Transverse colon (tissue), 4 donors: ENCODE results near the gene ARMCX4. TPM values are rescaled to one million over a fixed set of nuclear protein-coding genes. Genes with fewer than 3 reads are reported as not detected.

Experiments
- DNase-seq: peaks from one replicate; pipeline ENCODE4 v3.0.0-alpha.2; 2019
- H3K27ac ChIP-seq, 4 donors: fragments of 200-600 bp; sonication (generic); 2 replicates each; pipeline ENCODE4 v1.5.1; 2016 to 2018; ENCODE audit warnings: inconsistent platforms in 4 of 4
- H3K27me3 ChIP-seq: fragments of 200-600 bp; sonication (generic); 2 replicates; pipeline ENCODE4 v1.5.1; 2017; ENCODE audit warnings: inconsistent platforms
- H3K36me3 ChIP-seq, 4 donors: fragments of 200-600 bp; sonication (generic); 2 replicates each; pipeline ENCODE4 v1.5.1; 2017 to 2019; ENCODE audit warnings: inconsistent platforms in 4 of 4
- H3K4me1 ChIP-seq, 4 donors: fragments of 200-600 bp; sonication (generic); 2 replicates each; pipeline ENCODE4 v1.5.1; 2017 to 2020; ENCODE audit warnings: inconsistent platforms in 4 of 4
- H3K4me3 ChIP-seq, 4 donors: fragments of 200-600 bp; sonication (generic); 1 replicate in 1 of 4; 2 replicates in 3 of 4; pipeline versions ENCODE4 v1.5.1 to v1.6.1; 2017 to 2019; ENCODE audit warnings: inconsistent platforms in 4 of 4
- H3K9me3 ChIP-seq, 2 donors: fragments of 200-600 bp; sonication (generic); 2 replicates each; pipeline ENCODE4 v1.5.1; 2017 to 2019; ENCODE audit warnings: inconsistent platforms in 2 of 2
- EP300 ChIP-seq: sonication (generic); formaldehyde crosslinking; IDR thresholded peaks from one replicate; pipeline ENCODE4 v1.6.1; 2017; ENCODE audit warnings: antibody characterized with exemption, low read depth
- POLR2A ChIP-seq: fragments of 450-650 bp; IDR thresholded peaks from one replicate; pipeline ENCODE4 v1.6.1; 2016; ENCODE audit warnings: antibody characterized with exemption, mild to moderate bottlenecking, moderate library complexity
- POLR2AphosphoS5 ChIP-seq, 3 donors: sonication (generic); formaldehyde crosslinking; IDR thresholded peaks; one replicate each; pipeline ENCODE4 v1.6.1; 2016; ENCODE audit warnings: antibody characterized with exemption in 3 of 3
- WGBS, 2 donors: methylation state at CpG; one replicate each; pipeline ENCODE4 v1.1.5; 2018; ENCODE audit warnings: low coverage in 1 of 2; 5-methylcytosine and 5-hydroxymethylcytosine counted together
- in situ Hi-C, 4 donors: fragments of 200-750 bp; cut with MboI; loops; one replicate each; pipeline versions ENCODE4 v1.15.0 to v1.15.1; 2017; ENCODE audit warnings: low sequenced_read_pairs in 3 of 4, low pct_ligation_motif_present in 1 of 4, low pct_unique_long_range_greater_than_20kb in 1 of 4
- intact Hi-C: fragments of 100-400 bp; cut with DNase I; formaldehyde crosslinking; loops from one replicate; pipeline ENCODE4 v1.15.1; 2023; ENCODE audit warnings: low total_unique reads
- total RNA-seq, 4 donors: library from RNA; depleted of rRNA; stranded (reverse); fragments of >200 nt; gene quantifications; one replicate each; pipeline ENCODE4 v1.1.0, GENCODE V29; 2016
- TF ChIP-seq, protein P1 (sequence below), 5 experiments: fragments of 200-600 bp in 3 of 5; fragments of 450-650 bp in 2 of 5; sonication (generic) in 3 of 5; IDR thresholded peaks; 1 replicate in 2 of 5; 2 replicates in 3 of 5; pipeline ENCODE4 v1.5.1; 2016 to 2017; ENCODE audit warnings: antibody characterized with exemption in 5 of 5, inconsistent platforms in 3 of 5, mild to moderate bottlenecking in 2 of 5, moderate library complexity in 1 of 5

ARMCX4 gene
- total RNA-seq, 4 donors from 2014 or later: 3.8 to 41.5 (median 10.6) TPM

DNA sequence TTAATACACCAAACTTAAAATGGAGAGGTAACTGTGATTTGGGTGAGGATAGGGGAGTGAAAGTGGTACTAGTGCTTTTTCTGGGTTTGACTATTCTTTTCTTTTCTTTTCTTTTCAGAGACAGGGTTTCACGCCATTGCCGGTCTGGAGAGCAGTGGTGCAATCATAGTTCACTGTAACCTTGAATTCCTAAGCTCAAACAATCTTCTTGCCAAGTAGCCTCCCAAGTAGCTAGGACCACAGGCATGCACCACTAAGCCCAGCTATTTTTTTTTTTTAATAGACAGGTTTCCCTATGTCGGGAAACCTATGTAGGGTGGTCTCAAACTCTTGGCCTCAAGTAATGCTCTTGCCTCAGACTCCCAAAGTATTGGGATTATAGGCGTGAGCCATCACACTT is 3.0 kb upstream of the ARMCX4 start:
- in situ Hi-C loops: no loop called here

DNA sequence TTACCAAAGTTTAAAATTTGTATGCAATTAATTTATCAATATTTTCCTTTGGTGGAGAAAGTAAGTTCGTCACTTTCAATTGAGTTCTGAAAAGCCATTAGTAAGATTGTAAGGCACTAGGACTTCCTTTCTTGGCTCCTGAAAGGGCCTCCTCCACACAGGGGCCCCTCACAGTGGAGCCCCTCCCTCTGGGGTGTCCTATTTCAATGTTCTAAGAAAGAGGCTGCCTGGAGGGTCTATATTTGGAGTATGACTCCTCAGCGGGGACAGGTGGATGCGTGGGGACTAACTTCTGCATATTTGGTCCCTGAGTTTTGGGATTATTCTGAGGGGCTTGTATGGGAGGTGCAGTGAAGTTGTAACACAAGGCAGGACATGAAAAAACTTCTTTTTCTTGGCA is 1.6 kb upstream of the ARMCX4 start:
- Histone ChIP-seq H3K4me3 (no peak overlapping the region), H3K27ac (no peak overlapping the region), H3K36me3 (no peaks in the 10 kb centered on the region), H3K9me3 (no peaks in the 10 kb centered on the region), H3K4me1 (no peaks in the 10 kb centered on the region), H3K27me3 (no peaks in the 10 kb centered on the region)
- in situ Hi-C loops (no loop called here), intact Hi-C loops (no loop called here)
- DNase-seq: no peak
- 61% methylated on average over 3 of the region's 3 CpGs; no CpG with 5 or more reads in 1 of the 2 donors for WGBS, 2 donors
- TF ChIP-seq POLR2A: no peak
- TF ChIP-seq, protein P1, sequence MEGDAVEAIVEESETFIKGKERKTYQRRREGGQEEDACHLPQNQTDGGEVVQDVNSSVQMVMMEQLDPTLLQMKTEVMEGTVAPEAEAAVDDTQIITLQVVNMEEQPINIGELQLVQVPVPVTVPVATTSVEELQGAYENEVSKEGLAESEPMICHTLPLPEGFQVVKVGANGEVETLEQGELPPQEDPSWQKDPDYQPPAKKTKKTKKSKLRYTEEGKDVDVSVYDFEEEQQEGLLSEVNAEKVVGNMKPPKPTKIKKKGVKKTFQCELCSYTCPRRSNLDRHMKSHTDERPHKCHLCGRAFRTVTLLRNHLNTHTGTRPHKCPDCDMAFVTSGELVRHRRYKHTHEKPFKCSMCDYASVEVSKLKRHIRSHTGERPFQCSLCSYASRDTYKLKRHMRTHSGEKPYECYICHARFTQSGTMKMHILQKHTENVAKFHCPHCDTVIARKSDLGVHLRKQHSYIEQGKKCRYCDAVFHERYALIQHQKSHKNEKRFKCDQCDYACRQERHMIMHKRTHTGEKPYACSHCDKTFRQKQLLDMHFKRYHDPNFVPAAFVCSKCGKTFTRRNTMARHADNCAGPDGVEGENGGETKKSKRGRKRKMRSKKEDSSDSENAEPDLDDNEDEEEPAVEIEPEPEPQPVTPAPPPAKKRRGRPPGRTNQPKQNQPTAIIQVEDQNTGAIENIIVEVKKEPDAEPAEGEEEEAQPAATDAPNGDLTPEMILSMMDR (IDR thresholded peaks at IDR 0.05): no peak
- TF ChIP-seq EP300: no peak
- no peak for TF ChIP-seq POLR2AphosphoS5 (IDR thresholded peaks at IDR 0.05)

More for the DNA sequence above, 3.0 kb upstream of the ARMCX4 start:
- Histone ChIP-seq H3K9me3 (no peaks in the 10 kb centered on the region), H3K27ac (no peak overlapping the region), H3K36me3 (no peaks in the 10 kb centered on the region), H3K27me3 (no peaks in the 10 kb centered on the region), H3K4me1 (no peaks in the 10 kb centered on the region), H3K4me3 (no peak overlapping the region)
- WGBS, 2 donors: 64% methylated on average over 4 of the region's 4 CpGs; no CpG with 5 or more reads in 1 of the 2 donors
- no peak for DNase-seq
- intact Hi-C loops: no loop called here
- no peak for TF ChIP-seq POLR2AphosphoS5 (IDR thresholded peaks at IDR 0.05)
- no peak for TF ChIP-seq POLR2A
- TF ChIP-seq EP300: no peak
- TF ChIP-seq, protein P1 (IDR thresholded peaks at IDR 0.05): no peak

DNA sequence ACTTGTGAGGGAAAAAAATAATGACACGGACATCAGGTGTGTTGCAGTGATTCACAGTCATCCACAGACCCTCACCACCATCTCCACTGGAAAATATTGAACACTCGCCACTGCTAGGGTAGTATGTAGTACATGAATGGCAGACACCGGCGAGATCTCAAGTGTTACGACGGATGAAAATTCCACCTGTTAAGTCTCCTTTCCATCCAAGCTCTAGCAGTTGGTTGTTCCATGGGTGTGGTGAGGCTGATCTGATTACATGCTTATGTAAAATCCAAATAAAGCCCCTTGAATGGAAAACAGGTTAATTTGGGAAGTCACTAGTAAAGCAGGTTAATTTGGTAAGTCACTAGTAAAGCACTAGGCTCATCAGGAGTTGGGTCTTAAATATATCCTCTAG is 1.1 kb upstream of the ARMCX4 start:
- intact Hi-C loops (no loop called here), in situ Hi-C loops (no loop called here)
- H3K27ac ChIP-seq: no peak overlapping the region
- TF ChIP-seq POLR2A (no peak), POLR2AphosphoS5 (IDR thresholded peaks at IDR 0.05) (no peak), EP300 (no peak)
- TF ChIP-seq, protein P1 (IDR thresholded peaks at IDR 0.05): no peak
- H3K27me3 ChIP-seq: no peaks in the 10 kb centered on the region
- H3K4me1 ChIP-seq: no peaks in the 10 kb centered on the region
- H3K4me3 ChIP-seq: no peak overlapping the region
- H3K36me3 ChIP-seq: no peaks in the 10 kb centered on the region
- no peak for DNase-seq
- WGBS, 2 donors: 82% methylated on average over 6 of the region's 6 CpGs; no CpG with 5 or more reads in 1 of the 2 donors
- H3K9me3 ChIP-seq: no peaks in the 10 kb centered on the region

DNA sequence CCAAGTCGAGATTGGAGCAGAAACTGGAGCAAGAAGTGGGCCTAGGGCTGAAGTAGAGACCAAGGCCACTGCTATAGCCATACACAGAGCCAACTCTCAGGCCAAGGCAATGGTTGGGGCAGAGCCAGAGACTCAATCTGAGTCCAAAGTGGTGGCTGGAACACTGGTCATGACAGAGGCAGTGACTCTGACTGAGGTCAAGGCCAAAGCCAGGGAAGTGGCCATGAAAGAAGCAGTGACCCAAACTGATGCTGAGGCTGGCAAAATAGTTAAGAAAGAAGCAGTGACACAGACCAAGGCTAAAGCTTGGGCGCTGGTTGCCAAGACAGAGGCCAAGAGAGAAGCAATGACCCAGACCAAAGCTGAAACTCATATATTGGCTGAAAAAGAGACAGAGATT is 3.5 kb downstream of the ARMCX4 start:
- WGBS, 2 donors: 77 to 80% methylated on average over 1 to 2 of the region's 2 CpGs

DNA sequence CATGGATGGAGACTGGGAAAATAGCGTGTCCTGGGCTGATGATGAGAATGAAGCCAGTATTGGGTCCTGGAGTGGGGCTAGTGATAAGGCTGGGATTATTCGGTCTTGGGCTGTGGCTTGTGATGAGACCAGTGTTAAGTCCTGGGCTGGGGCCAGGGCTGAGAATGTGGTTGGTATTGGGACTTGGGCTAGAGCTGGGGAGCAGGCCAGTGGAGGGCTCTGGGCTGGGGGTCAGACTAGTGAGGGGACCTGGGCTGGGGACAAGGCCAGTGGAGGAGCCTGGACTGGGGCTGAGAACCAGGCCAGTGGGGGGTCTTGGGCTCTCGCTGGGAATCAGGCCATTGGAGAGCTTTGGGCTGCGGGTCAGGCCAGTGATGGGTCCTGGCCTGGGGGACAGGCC is 6.7 kb downstream of the ARMCX4 start:
- DNase-seq: no peak
- no peaks in the 10 kb centered on the region for H3K9me3 ChIP-seq
- no peaks in the 10 kb centered on the region for H3K27me3 ChIP-seq
- TF ChIP-seq, protein P1 (IDR thresholded peaks at IDR 0.05): no peak
- TF ChIP-seq POLR2A (no peak), EP300 (no peak), POLR2AphosphoS5 (IDR thresholded peaks at IDR 0.05) (no peak)
- H3K4me3 ChIP-seq: no peak overlapping the region
- in situ Hi-C loops (no loop called here), intact Hi-C loops (no loop called here)
- H3K27ac ChIP-seq: no peak overlapping the region
- 88 to 100% methylated on average over 1 to 4 of the region's 4 CpGs for WGBS, 2 donors
- no peaks in the 10 kb centered on the region for H3K36me3 ChIP-seq
- H3K4me1 ChIP-seq: no peaks in the 10 kb centered on the region

More for the DNA sequence above, 3.5 kb downstream of the ARMCX4 start:
- Histone ChIP-seq H3K36me3 (no peaks in the 10 kb centered on the region), H3K27ac (no peak overlapping the region), H3K9me3 (no peaks in the 10 kb centered on the region), H3K4me1 (no peaks in the 10 kb centered on the region), H3K27me3 (no peaks in the 10 kb centered on the region), H3K4me3 (no peak overlapping the region)
- DNase-seq: no peak
- intact Hi-C loops: no loop called here
- TF ChIP-seq POLR2A (no peak), POLR2AphosphoS5 (IDR thresholded peaks at IDR 0.05) (no peak)
- in situ Hi-C loops: no loop called here
